Parathyroid adenoma (tissue), 2 donors: Measurements from ENCODE around the gene CIDEC.
A peak's percentile ranks its signal among the peaks of the same experiment; 100 is the strongest.
"Not testable (repeated sequence)": the region's sequence is repeated elsewhere in the genome, so short reads cannot be mapped to it uniquely, and the experiment has no call there.

Experiments
- H2AFZ ChIP-seq: fragments of 300-600 bp; sonication (generic); one replicate; pipeline ENCODE4 v1.7.0; 2017; ENCODE audit warnings: antibody characterized with exemption, mild to moderate bottlenecking
- H3K27ac ChIP-seq: fragments of 300-600 bp; sonication (generic); one replicate; pipeline ENCODE4 v1.7.0; 2017
- H3K27me3 ChIP-seq: fragments of 300-600 bp; sonication (generic); one replicate; pipeline ENCODE4 v1.7.0; 2017; ENCODE audit warnings: low read length; ENCODE audit not compliant: control insufficient read depth, insufficient read depth
- H3K36me3 ChIP-seq: fragments of 300-600 bp; sonication (generic); one replicate; pipeline ENCODE4 v1.7.0; 2017; ENCODE audit warnings: low read length; ENCODE audit not compliant: control insufficient read depth, insufficient read depth
- H3K4me1 ChIP-seq: fragments of 300-600 bp; sonication (generic); one replicate; pipeline ENCODE4 v1.7.0; 2017; ENCODE audit warnings: control low read depth
- H3K4me2 ChIP-seq: fragments of 300-600 bp; sonication (generic); one replicate; pipeline ENCODE4 v1.7.0; 2017; ENCODE audit warnings: low read length
- H3K4me3 ChIP-seq: fragments of 300-600 bp; sonication (generic); one replicate; pipeline ENCODE4 v1.7.0; 2017; ENCODE audit warnings: low read depth, low read length
- H3K79me2 ChIP-seq: fragments of 300-600 bp; sonication (generic); one replicate; pipeline ENCODE4 v1.7.0; 2017; ENCODE audit warnings: control low read depth
- H3K9ac ChIP-seq: fragments of 300-600 bp; sonication (generic); one replicate; pipeline ENCODE4 v1.7.0; 2017; ENCODE audit warnings: mild to moderate bottlenecking
- H3K9me3 ChIP-seq: fragments of 300-600 bp; sonication (generic); one replicate; pipeline ENCODE4 v1.7.0; 2017; ENCODE audit warnings: low read length; ENCODE audit not compliant: control insufficient read depth
- CTCF ChIP-seq: fragments of 300-600 bp; sonication (generic); IDR thresholded peaks from one replicate; pipeline ENCODE4 v1.7.0; 2017; ENCODE audit warnings: antibody characterized with exemption, mild to moderate bottlenecking
- donor health status: primary hyperparathyroidism.

CIDEC gene

GRCh38 chr3:9852528-9852927 lies 27.5 kb downstream of the CIDEC start:
- H2AFZ ChIP-seq, result no peak overlapping the region
- no peaks in the 10 kb centered on the region for H3K9me3 ChIP-seq
- no peaks in the 10 kb centered on the region for H3K79me2 ChIP-seq
- H3K4me3 ChIP-seq, result no peak overlapping the region
- H3K4me1 ChIP-seq, result no peaks in the 10 kb centered on the region
- H3K36me3 ChIP-seq, result no peaks in the 10 kb centered on the region
- no peak overlapping the region for H3K9ac ChIP-seq
- TF ChIP-seq CTCF, result no peak
- no peaks in the 10 kb centered on the region for H3K27me3 ChIP-seq
- no peak overlapping the region for H3K4me2 ChIP-seq
- no peak overlapping the region for H3K27ac ChIP-seq

DNA sequence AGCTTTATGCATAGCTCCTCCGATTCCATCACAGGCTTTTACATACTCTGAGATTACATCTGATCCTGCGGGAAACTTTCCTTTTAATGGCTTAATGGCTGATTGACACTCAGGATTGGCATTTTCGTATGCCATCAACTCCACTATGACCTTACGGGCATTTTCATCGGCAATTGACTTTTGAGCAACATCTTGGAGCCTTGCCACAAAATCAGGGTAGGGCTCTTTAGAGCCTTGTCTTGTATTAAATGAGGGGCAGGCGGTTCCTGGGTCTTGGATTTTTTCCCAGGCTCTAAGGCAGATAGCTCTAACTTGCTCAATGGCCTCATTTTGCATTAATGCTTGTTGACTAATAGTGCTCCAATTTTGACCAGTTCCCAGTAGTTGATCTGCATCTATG lies 28.1 kb downstream of the CIDEC start:
- not testable (repeated sequence) for H3K27ac ChIP-seq, H3K4me3 ChIP-seq, H3K9ac ChIP-seq, H3K36me3 ChIP-seq, H3K79me2 ChIP-seq, H3K4me2 ChIP-seq, H3K9me3 ChIP-seq, H3K4me1 ChIP-seq, H2AFZ ChIP-seq, H3K27me3 ChIP-seq

GRCh38 chr3:9851383-9851782 lies 28.7 kb downstream of the CIDEC start:
- not testable (repeated sequence) for H3K9me3 ChIP-seq, H3K27me3 ChIP-seq, H3K36me3 ChIP-seq, H3K27ac ChIP-seq, H2AFZ ChIP-seq, H3K4me2 ChIP-seq, H3K79me2 ChIP-seq, H3K4me1 ChIP-seq, H3K4me3 ChIP-seq, H3K9ac ChIP-seq

- H2AFZ ChIP-seq, H3K36me3 ChIP-seq, H3K9me3 ChIP-seq, H3K27me3 ChIP-seq, H3K27ac ChIP-seq, H3K9ac ChIP-seq, H3K4me2 ChIP-seq, H3K79me2 ChIP-seq, H3K4me1 ChIP-seq, H3K4me3 ChIP-seq: not testable (repeated sequence)
- TF ChIP-seq CTCF, result peak; percentile 59
Observed at GRCh38 chr3:9848860-9849259, 31.2 kb downstream of the CIDEC start.

GRCh38 chr3:9847870-9848269 lies 32.2 kb downstream of the CIDEC start:
- H3K4me2 ChIP-seq, H3K79me2 ChIP-seq, H3K27ac ChIP-seq, H3K4me3 ChIP-seq, H3K9ac ChIP-seq, H3K27me3 ChIP-seq, H3K4me1 ChIP-seq, H3K9me3 ChIP-seq, H3K36me3 ChIP-seq, H2AFZ ChIP-seq: not testable (repeated sequence)

GRCh38 chr3:9846931-9847488 lies 33.0 kb downstream of the CIDEC start:
- H3K79me2 ChIP-seq, result no peaks in the 10 kb centered on the region
- no peaks in the 10 kb centered on the region for H3K4me1 ChIP-seq
- H3K9me3 ChIP-seq, result no peaks in the 10 kb centered on the region
- no peaks in the 10 kb centered on the region for H3K27me3 ChIP-seq
- TF ChIP-seq CTCF, result no peak
- H3K4me2 ChIP-seq, result no peak overlapping the region
- H2AFZ ChIP-seq, result no peak overlapping the region
- no peak overlapping the region for H3K4me3 ChIP-seq
- no peak overlapping the region for H3K9ac ChIP-seq
- H3K36me3 ChIP-seq, result no peaks in the 10 kb centered on the region
- H3K27ac ChIP-seq, result no peak overlapping the region
